ENCODE results near the gene HSF2BP. TPM values are rescaled to one million over a fixed set of nuclear protein-coding genes. Genes with fewer than 3 reads are reported as not detected.
"Not testable (repeated sequence)": the region's sequence is repeated elsewhere in the genome, so short reads cannot be mapped to it uniquely, and the experiment has no call there.

Gene HSF2BP
- polyA plus RNA-seq (2013, experiment 1 of 2) = 0.75 TPM
- polyA plus RNA-seq (2013, experiment 2 of 2) = 0.76 TPM

- H3K27ac ChIP-seq (ENCODE audit: low read depth, low read length) = peak within 1 kb of the TSS; percentile 85
- no peaks in the 10 kb centered on the region for H3K27me3 ChIP-seq (ENCODE audit: insufficient read depth, low read length)
- peaks cover 29% of the 10 kb centered on the region for H3K36me3 ChIP-seq (ENCODE audit: insufficient read depth, low read length)
- no peaks in the 10 kb centered on the region for H3K9me3 ChIP-seq (ENCODE audit: insufficient read depth, low read depth, low read length)
- H3K4me1 ChIP-seq (ENCODE audit: insufficient read depth, low read length) = peaks cover 5% of the 10 kb centered on the region; the same call in 1 of the 2 replicates
- peak within 1 kb of the TSS; percentile 96 for H3K9ac ChIP-seq (ENCODE audit: low read depth, low read length)
- 13% methylated on average over 92 of the region's 92 CpGs for WGBS
- peak within 1 kb of the TSS; percentile 99 for H3K4me3 ChIP-seq (ENCODE audit: low read length)
Measured at GRCh38 chr21:43659136-43660000, at the start of gene HSF2BP, which contains the start of gene RRP1B. HSF2BP (minus strand) TSS chr21:43659488; CDS start chr21:43658096, 1,392 bp downstream. RRP1B (plus strand) TSS chr21:43659560; CDS start chr21:43659665, 105 bp downstream.

DNA sequence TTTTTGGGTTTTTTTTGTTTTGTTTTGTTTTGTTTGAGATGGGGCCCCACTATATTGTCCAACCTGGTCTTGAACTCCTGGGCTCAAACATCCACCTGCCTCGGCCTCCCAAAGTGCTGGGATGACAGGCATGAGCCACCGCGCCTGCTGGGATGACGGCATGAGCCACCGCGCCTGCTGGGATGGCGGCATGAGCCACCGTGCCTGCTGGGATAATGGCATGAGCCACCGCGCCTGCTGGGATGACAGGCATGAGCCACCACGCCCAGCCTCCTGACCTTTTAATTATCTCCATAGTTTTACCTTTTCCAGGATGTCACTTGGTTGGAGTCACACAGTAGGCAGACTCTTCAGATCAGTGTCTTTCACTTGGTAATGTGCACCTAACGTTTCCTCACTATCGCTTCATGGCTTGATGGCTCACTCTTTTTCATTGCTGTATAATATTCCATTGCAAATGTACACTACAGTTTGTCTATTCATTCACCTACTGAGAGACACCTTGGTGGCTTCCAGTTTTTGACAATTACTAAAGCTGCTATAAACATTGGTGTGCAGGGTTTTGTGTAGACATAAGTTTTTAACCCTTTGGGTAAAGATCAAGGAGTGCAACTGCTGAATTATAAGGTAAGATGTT, 49.6 kb upstream of the HSF2BP start:
- no peak overlapping the region for H3K4me3 ChIP-seq (ENCODE audit: low read length)
- no peak overlapping the region for H3K9ac ChIP-seq (ENCODE audit: low read depth, low read length)
- no peaks in the 10 kb centered on the region for H3K36me3 ChIP-seq (ENCODE audit: insufficient read depth, low read length)
- H3K27ac ChIP-seq (ENCODE audit: low read depth, low read length) = no peak overlapping the region
- H3K27me3 ChIP-seq (ENCODE audit: insufficient read depth, low read length) = no peaks in the 10 kb centered on the region
- WGBS = 94% methylated on average over 13 of the region's 13 CpGs
- no peaks in the 10 kb centered on the region for H3K9me3 ChIP-seq (ENCODE audit: insufficient read depth, low read depth, low read length)
- peaks cover 10% of the 10 kb centered on the region for H3K4me1 ChIP-seq (ENCODE audit: insufficient read depth, low read length)

DNA sequence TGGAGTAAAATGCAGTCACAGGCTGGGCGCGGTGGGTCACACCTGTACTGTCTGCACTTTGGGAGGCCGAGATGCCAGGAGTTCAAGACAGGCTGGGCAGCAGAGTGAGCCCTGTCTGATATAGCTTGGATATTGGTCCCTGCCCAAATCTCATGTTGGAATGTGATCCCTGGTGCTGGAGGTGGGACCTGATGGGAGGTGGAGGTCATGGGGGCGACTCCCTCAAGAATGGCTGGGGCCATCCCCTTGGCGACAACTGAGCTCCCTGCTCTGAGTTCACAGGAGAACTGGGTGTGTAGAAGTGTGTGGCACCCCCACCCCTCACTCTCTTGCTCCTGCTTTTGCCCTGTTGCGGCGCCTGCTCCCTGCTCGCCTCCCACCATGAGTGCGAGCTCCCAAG, 48.2 kb upstream of the HSF2BP start:
- no peaks in the 10 kb centered on the region for H3K27me3 ChIP-seq (ENCODE audit: insufficient read depth, low read length)
- peaks cover 16% of the 10 kb centered on the region for H3K4me1 ChIP-seq (ENCODE audit: insufficient read depth, low read length)
- H3K36me3 ChIP-seq (ENCODE audit: insufficient read depth, low read length) = no peaks in the 10 kb centered on the region
- no peaks in the 10 kb centered on the region for H3K9me3 ChIP-seq (ENCODE audit: insufficient read depth, low read depth, low read length)
- no peak overlapping the region for H3K27ac ChIP-seq (ENCODE audit: low read depth, low read length)
- 95% methylated on average over 9 of the region's 9 CpGs for WGBS
- H3K9ac ChIP-seq (ENCODE audit: low read depth, low read length) = no peak overlapping the region
- H3K4me3 ChIP-seq (ENCODE audit: low read length) = no peak overlapping the region

GRCh38 chr21:43703035-43703880, 44.0 kb upstream of the HSF2BP start:
- Histone ChIP-seq H3K4me1 (ENCODE audit: insufficient read depth, low read length) (peaks cover 9% of the 10 kb centered on the region; the same call in 1 of the 2 replicates), H3K4me3 (ENCODE audit: low read length) (no peak overlapping the region), H3K9me3 (ENCODE audit: insufficient read depth, low read depth, low read length) (no peaks in the 10 kb centered on the region), H3K27me3 (ENCODE audit: insufficient read depth, low read length) (no peaks in the 10 kb centered on the region), H3K36me3 (ENCODE audit: insufficient read depth, low read length) (no peaks in the 10 kb centered on the region), H3K27ac (ENCODE audit: low read depth, low read length) (no peak overlapping the region), H3K9ac (ENCODE audit: low read depth, low read length) (no peak overlapping the region)
- 55% methylated on average over 29 of the region's 29 CpGs for WGBS

- H3K4me1 ChIP-seq (ENCODE audit: insufficient read depth, low read length) = peaks cover 9% of the 10 kb centered on the region; the same call in 1 of the 2 replicates
- H3K4me3 ChIP-seq (ENCODE audit: low read length) = no peak overlapping the region
- H3K27ac ChIP-seq (ENCODE audit: low read depth, low read length) = no peak overlapping the region
- no peaks in the 10 kb centered on the region for H3K27me3 ChIP-seq (ENCODE audit: insufficient read depth, low read length)
- WGBS = 82% methylated on average over 12 of the region's 12 CpGs
- H3K9me3 ChIP-seq (ENCODE audit: insufficient read depth, low read depth, low read length) = no peaks in the 10 kb centered on the region
- no peaks in the 10 kb centered on the region for H3K36me3 ChIP-seq (ENCODE audit: insufficient read depth, low read length)
- no peak overlapping the region for H3K9ac ChIP-seq (ENCODE audit: low read depth, low read length)
Measured at GRCh38 chr21:43702785-43703034, 43.4 kb upstream of the HSF2BP start.

DNA sequence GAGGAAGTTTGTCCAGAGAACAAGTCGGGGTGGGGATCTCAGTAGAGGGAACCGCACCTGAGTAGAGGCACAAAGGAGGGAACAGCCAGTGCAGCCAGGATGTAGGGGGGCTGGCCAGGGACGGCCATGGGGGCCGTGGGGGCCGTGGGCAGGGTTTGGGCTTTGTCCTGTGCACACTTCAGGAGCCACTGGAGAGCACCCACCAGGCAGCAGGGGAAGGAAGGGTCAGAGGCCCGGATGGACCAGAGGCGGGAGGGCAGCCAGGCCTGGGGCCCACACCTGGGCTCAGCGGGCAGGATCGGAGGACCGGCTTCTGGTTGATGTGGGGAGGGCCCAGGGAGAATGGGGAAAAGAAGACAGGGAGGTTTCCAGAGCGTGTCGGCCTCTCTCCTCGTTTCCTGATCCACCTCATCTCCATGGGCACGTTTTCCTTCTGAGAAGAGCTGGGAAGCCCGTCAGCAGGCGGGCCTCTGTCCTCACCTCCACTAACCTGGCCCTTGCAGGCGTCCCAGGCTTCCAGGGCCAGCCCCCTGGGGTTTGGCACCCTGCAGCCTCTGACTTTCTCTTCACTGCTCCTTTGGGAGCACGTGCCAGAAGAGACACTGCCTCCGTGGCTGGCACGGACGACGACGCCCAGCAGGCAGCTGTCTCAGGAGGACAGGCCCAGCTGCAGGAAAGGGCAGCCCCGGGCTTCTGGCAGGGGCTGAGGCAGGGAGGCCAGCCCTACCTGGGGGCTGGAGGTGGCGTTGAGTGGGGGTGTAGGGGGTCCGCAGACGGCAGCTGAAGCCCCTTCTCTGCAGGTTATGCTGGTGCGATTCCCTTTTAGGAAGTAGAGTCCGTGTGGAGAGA, 42.9 kb upstream of the HSF2BP start:
- WGBS = 85% methylated on average over 29 of the region's 29 CpGs
- Histone ChIP-seq H3K9me3 (ENCODE audit: insufficient read depth, low read depth, low read length) (no peaks in the 10 kb centered on the region), H3K36me3 (ENCODE audit: insufficient read depth, low read length) (no peaks in the 10 kb centered on the region), H3K27ac (ENCODE audit: low read depth, low read length) (no peak overlapping the region), H3K4me1 (ENCODE audit: insufficient read depth, low read length) (peaks cover 9% of the 10 kb centered on the region; the same call in 1 of the 2 replicates), H3K4me3 (ENCODE audit: low read length) (no peak overlapping the region), H3K27me3 (ENCODE audit: insufficient read depth, low read length) (no peaks in the 10 kb centered on the region), H3K9ac (ENCODE audit: low read depth, low read length) (no peak overlapping the region)

GRCh38 chr21:43699933-43700599, 40.8 kb upstream of the HSF2BP start:
- Histone ChIP-seq H3K9ac (ENCODE audit: low read depth, low read length) (no peak overlapping the region), H3K4me1 (ENCODE audit: insufficient read depth, low read length) (peaks cover 9% of the 10 kb centered on the region; the same call in 1 of the 2 replicates), H3K27ac (ENCODE audit: low read depth, low read length) (no peak overlapping the region), H3K4me3 (ENCODE audit: low read length) (no peak overlapping the region), H3K27me3 (ENCODE audit: insufficient read depth, low read length) (no peaks in the 10 kb centered on the region), H3K36me3 (ENCODE audit: insufficient read depth, low read length) (peaks cover 16% of the 10 kb centered on the region), H3K9me3 (ENCODE audit: insufficient read depth, low read depth, low read length) (no peaks in the 10 kb centered on the region)
- 83% methylated on average over 13 of the region's 13 CpGs for WGBS

- WGBS = 74% methylated on average over 5 of the region's 5 CpGs
- not testable (repeated sequence) for H3K27ac ChIP-seq (ENCODE audit: low read depth, low read length)
Measured at GRCh38 chr21:43699492-43699777, 40.1 kb upstream of the HSF2BP start.

DNA sequence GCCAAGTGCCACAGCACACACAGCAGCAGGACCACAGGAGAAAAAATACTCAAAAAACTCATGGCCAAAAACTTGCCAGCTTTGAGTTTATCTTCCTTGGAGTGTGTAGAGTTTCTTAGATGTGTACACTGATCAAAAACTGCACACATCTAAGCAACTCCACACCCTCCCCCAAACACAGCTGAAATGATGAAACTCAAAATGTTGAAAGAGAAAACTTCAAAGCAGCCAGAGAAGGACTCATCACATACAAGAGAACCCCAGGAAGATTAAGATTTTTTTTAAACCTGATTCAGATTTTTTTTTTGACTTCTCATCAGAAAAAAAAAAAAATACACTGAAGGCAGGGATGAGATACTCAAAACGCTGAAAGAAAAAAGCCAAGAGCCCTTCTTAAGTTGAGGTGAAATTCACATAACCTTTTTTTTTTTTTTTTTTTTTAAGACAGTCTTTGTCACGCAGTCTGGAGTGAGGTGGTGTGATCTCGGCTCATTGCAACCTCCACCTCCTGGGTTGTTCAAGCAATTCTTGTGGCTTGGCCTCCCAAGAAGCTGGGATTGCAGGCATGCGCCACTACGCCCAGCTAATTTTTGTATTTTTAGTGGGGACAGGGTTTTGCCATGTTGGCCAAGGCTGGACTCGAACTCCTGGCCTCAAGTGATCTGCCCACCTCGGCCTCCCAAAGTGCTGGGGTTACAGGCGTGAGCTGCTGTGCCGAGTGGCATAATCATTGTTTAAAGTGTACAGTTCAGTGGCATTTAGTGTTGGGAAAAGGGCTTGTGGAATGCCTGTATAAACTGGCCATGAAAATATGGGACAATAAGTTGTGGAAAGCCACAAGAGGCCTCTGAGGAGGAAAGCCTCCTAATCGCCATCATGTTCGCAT, 38.7 kb upstream of the HSF2BP start:
- WGBS = 86% methylated on average over 10 of the region's 11 CpGs
- Histone ChIP-seq H3K9ac (ENCODE audit: low read depth, low read length) (no peak overlapping the region), H3K27ac (ENCODE audit: low read depth, low read length) (no peak overlapping the region), H3K9me3 (ENCODE audit: insufficient read depth, low read depth, low read length) (no peaks in the 10 kb centered on the region), H3K36me3 (ENCODE audit: insufficient read depth, low read length) (peaks cover 37% of the 10 kb centered on the region), H3K4me3 (ENCODE audit: low read length) (no peak overlapping the region), H3K4me1 (ENCODE audit: insufficient read depth, low read length) (peaks cover 2% of the 10 kb centered on the region; the same call in 1 of the 2 replicates), H3K27me3 (ENCODE audit: insufficient read depth, low read length) (no peaks in the 10 kb centered on the region)

More at GRCh38 chr21:43699492-43699777, 40.1 kb upstream of the HSF2BP start:
- H3K9me3 ChIP-seq (ENCODE audit: insufficient read depth, low read depth, low read length); H3K27me3 ChIP-seq (ENCODE audit: insufficient read depth, low read length); H3K4me1 ChIP-seq (ENCODE audit: insufficient read depth, low read length); H3K4me3 ChIP-seq (ENCODE audit: low read length); H3K9ac ChIP-seq (ENCODE audit: low read depth, low read length): not testable (repeated sequence)
- peaks cover 22% of the 10 kb centered on the region for H3K36me3 ChIP-seq (ENCODE audit: insufficient read depth, low read length)

All from HUES64 (cell line).